ES-I3 (cell line): ENCODE measurements around the gene TGOLN2.

ENCODE experiments used
- H3K36me3 ChIP-seq: 2 replicates; pipeline ENCODE4 v1.6.1; 2013; ENCODE audit warnings: mild to moderate bottlenecking, low read length, control low read depth, moderate library complexity; ENCODE audit not compliant: insufficient read depth
- H3K4me1 ChIP-seq: 2 replicates; pipeline ENCODE4 v1.6.1; 2013; ENCODE audit warnings: mild to moderate bottlenecking, control low read depth, low read length; ENCODE audit not compliant: insufficient read depth
- H3K9ac ChIP-seq: 2 replicates; pipeline ENCODE4 v1.6.1; 2013; ENCODE audit warnings: low read depth, mild to moderate bottlenecking, low read length, moderate library complexity
- H3K9me3 ChIP-seq: 2 replicates; pipeline ENCODE4 v1.6.1; 2013; ENCODE audit warnings: mild to moderate bottlenecking, low read length, moderate library complexity; ENCODE audit not compliant: control insufficient read depth, insufficient read depth

The TGOLN2 gene

GRCh38 chr2:85275984-85276540, 51.7 kb downstream of the TGOLN2 start:
- no peaks in the 10 kb centered on the region for H3K9me3 ChIP-seq
- no peaks in the 10 kb centered on the region for H3K36me3 ChIP-seq
- peaks cover 17% of the 10 kb centered on the region for H3K4me1 ChIP-seq
- H3K9ac ChIP-seq: no peak overlapping the region

GRCh38 chr2:85273738-85274731, 53.8 kb downstream of the TGOLN2 start:
- no peaks in the 10 kb centered on the region for H3K9me3 ChIP-seq
- H3K36me3 ChIP-seq: no peaks in the 10 kb centered on the region
- H3K9ac ChIP-seq: no peak overlapping the region
- peaks cover 17% of the 10 kb centered on the region for H3K4me1 ChIP-seq

DNA sequence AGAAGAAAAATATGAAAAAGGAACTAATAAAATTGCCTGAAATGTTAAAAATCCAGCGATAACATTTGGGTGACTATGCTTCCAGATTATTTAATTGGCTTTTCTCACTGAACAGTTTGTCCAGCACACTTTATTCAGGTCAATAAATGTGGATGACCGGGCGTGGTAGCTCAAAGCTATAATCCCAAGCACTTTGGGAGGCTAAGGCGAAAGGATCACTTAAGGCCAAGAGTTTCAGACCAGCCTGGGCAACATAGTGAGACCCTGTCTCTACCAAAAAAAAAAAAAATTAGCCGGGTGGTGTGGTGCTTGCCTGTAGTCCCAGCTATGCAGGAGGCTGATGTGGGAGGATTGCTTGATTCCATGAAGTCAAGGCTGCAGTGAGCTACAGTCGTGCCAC, 55.4 kb downstream of the TGOLN2 start:
- Histone ChIP-seq H3K36me3 (no peaks in the 10 kb centered on the region; the same call in 1 of the 2 replicates), H3K4me1 (peaks cover 12% of the 10 kb centered on the region), H3K9me3 (no peaks in the 10 kb centered on the region), H3K9ac (no peak overlapping the region)

- H3K4me1 ChIP-seq: peaks cover 18% of the 10 kb centered on the region
- H3K9me3 ChIP-seq: no peaks in the 10 kb centered on the region
- H3K36me3 ChIP-seq: no peaks in the 10 kb centered on the region; the same call in 1 of the 2 replicates
- H3K9ac ChIP-seq: no peak overlapping the region
Measured at GRCh38 chr2:85269959-85270358, 57.8 kb downstream of the TGOLN2 start.
